Heart left ventricle (tissue), 16 donors: Measurements from ENCODE around the gene S100A16. TPM values are rescaled to one million over a fixed set of nuclear protein-coding genes. Genes with fewer than 3 reads are reported as not detected.
A peak's percentile ranks its signal among the peaks of the same experiment; 100 is the strongest.

Source experiments
- ATAC-seq, 4 donors: fragments of 200-7000 bp; cut with Tn5 transposase; one replicate each; pipeline ENCODE4 v1.9.1; 2020 to 2022; ENCODE audit warnings: moderate library complexity in 4 of 4, mild to moderate bottlenecking in 3 of 4, moderate number of reproducible peaks in 1 of 4
- DNase-seq, 5 donors: peaks; one replicate each; pipeline ENCODE4 v3.0.0-alpha.2; 2020
- H3K27ac ChIP-seq, 12 donors: fragments of 200-600 bp; sonication (generic) in 4 of 12; one replicate each; pipeline versions ENCODE4 v1.5.0 to v1.8.0; 2016 to 2022; ENCODE audit warnings: mild to moderate bottlenecking in 2 of 12
- H3K27me3 ChIP-seq, 9 donors: fragments of 200-600 bp; sonication (generic) in 2 of 9; one replicate each; pipeline versions ENCODE4 v1.5.1 to v1.8.0; 2016 to 2022; ENCODE audit warnings: mild to moderate bottlenecking in 3 of 9
- H3K36me3 ChIP-seq, 9 donors: fragments of 200-600 bp; sonication (generic) in 2 of 9; one replicate each; pipeline versions ENCODE4 v1.5.0 to v1.8.0; 2018 to 2022; ENCODE audit warnings: mild to moderate bottlenecking in 2 of 9
- H3K4me1 ChIP-seq, 12 donors: fragments of 200-600 bp; sonication (generic) in 4 of 12; one replicate each; pipeline versions ENCODE4 v1.5.0 to v1.8.0; 2016 to 2022; ENCODE audit warnings: mild to moderate bottlenecking in 3 of 12
- H3K4me3 ChIP-seq, 12 donors: fragments of 200-600 bp; sonication (generic) in 4 of 12; one replicate each; pipeline versions ENCODE4 v1.5.0 to v1.8.0; 2017 to 2022; ENCODE audit warnings: mild to moderate bottlenecking in 9 of 12, moderate library complexity in 4 of 12
- H3K9me3 ChIP-seq, 12 donors: fragments of 200-600 bp; sonication (generic) in 4 of 12; one replicate each; pipeline versions ENCODE4 v1.5.0 to v1.8.0; 2016 to 2022; ENCODE audit warnings: mild to moderate bottlenecking in 1 of 12
- POLR2A ChIP-seq, 2 donors: fragments of 450-650 bp; IDR thresholded peaks; one replicate each; pipeline ENCODE4 v1.6.1; 2017; ENCODE audit warnings: antibody characterized with exemption in 2 of 2, mild to moderate bottlenecking in 2 of 2, moderate library complexity in 2 of 2
- WGBS, 4 donors: extraction: QIAGEN DNeasy Blood & Tissue Kit in 2 of 4; methylation state at CpG; one replicate each; pipeline versions ENCODE4 v1.1.5 to v1.1.7; 2013 to 2018; 5-methylcytosine and 5-hydroxymethylcytosine counted together
- intact Hi-C, 10 donors: fragments of 100-400 bp; cut with DNase I; formaldehyde crosslinking; loops; one replicate each; pipeline versions ENCODE4 v1.11.1 to v1.14.2; 2022
- polyA plus RNA-seq, 2 donors: library from polyadenylated mRNA; stranded (reverse); fragments of 200-250 nt; gene quantifications; one replicate each; pipeline ENCODE4 v1.2.3, GENCODE V29; 2013
- total RNA-seq, 9 donors: library from RNA; depleted of rRNA in 2 of 9; stranded (reverse); fragments of >200 nt in 2 of 9; fragmentation: NEBNext Ultra II Directional in 3 of 9; extraction: Animal tissue kit (Norgen Biotek cat#: 25700) in 3 of 9; gene quantifications; one replicate each; pipeline versions ENCODE4 v1.1.0 to v1.2.4, GENCODE V29; 2016 to 2023
- TF ChIP-seq, protein P1 (sequence below), 12 donors: fragments of 200-600 bp; sonication (generic) in 4 of 12; IDR thresholded peaks; one replicate each; pipeline versions ENCODE4 v1.5.0 to v1.8.0; 2018 to 2022; ENCODE audit warnings: antibody characterized with exemption in 12 of 12, mild to moderate bottlenecking in 5 of 12
- donor health status: ischemic (EF 13 %, LVEDD 7.1; RV severe dilation, severe dysfunction).
- donor health status: healthy with polysubstance abuse.
- donor health status: DM: no; HTN: yes; CAD: no.
- donor health status: DM: no; HTN: no; CAD: no.
- donor health status: ischemic (EF 25% LVEDD 6.9; RV normal size, moderate dysfunction).
- donor health status: ischemic (EF 25% LVEDD 5.7; RV mildly dilated, moderate dysfunction).
- donor health status: healthy.
- donor health status: DM: yes; HTN: yes; CAD: no.
- donor health status: ischemic (EF 35%, LVEDD 5.7; RV mildly dilated, moderate dysfunction).
- donor health status: nonischemic (EF 11% LVEDD 7.7; RV severe dilation, severe dysfunction).
- donor health status: DM: yes; HTN: yes; CAD: no.
- donor health status: PGD.
- donor health status: ischemic (EF 29% LVEDD 5.4; RV normal size, mild dysfunction).
- donor health status: nonischemic (EF 23%, LVEDD 6.1; RV moderate dilation, normal function).

Gene S100A16
- total and polyA plus RNA-seq, 11 donors = 37.2 to 233 (median 70.3) TPM

DNA sequence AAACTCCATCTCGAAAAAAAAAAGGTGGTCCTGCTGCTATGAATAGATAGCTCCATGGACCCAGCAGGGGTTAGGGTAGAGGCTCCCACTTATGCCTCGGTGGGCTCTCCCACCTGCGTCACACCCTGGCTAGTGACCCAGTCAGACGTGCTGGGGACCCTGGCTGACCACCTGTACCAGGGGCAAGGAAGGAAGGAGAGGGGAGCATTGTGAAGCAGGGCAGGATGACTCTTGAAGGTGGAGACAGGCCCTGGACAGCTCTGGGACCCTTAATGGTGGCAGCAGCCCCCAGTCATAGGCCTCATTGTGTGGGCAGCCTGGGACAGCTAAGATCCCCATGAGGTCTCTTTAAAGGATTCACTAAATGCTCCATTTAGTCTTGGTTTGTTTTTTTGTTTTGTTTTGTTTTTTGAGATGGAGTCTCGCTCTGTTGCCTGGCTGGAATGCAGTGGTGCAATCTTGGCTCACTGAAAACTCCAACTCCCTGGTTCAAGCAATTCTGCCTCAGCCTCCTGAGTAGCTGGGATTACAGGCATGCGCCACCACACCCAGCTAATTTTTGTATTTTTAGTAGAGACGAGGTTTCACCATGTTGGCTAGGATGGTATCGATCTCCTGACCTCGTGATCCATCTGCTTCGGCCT, 35.2 kb upstream of the S100A16 start:
- WGBS, 4 donors = 79 to 88% (median 83%) methylated on average over 10 of the region's 10 CpGs
- intact Hi-C loops = no loop called here
- Histone ChIP-seq H3K27me3 (no peaks in the 10 kb centered on the region), H3K27ac (peak overlapping the region in 2 of 12 donors; percentile 17 to 77), H3K9me3 (no peaks in the 10 kb centered on the region), H3K4me3 (no peak overlapping the region), H3K36me3 (peaks cover 0 to 45% (median 37%) of the 10 kb centered on the region in 9 donors), H3K4me1 (peaks cover 0 to 56% (median 22%) of the 10 kb centered on the region in 12 donors)
- ATAC-seq = peak in 2 of 4 donors; percentile 11 to 19
- DNase-seq = no peak
- TF ChIP-seq, protein P1, sequence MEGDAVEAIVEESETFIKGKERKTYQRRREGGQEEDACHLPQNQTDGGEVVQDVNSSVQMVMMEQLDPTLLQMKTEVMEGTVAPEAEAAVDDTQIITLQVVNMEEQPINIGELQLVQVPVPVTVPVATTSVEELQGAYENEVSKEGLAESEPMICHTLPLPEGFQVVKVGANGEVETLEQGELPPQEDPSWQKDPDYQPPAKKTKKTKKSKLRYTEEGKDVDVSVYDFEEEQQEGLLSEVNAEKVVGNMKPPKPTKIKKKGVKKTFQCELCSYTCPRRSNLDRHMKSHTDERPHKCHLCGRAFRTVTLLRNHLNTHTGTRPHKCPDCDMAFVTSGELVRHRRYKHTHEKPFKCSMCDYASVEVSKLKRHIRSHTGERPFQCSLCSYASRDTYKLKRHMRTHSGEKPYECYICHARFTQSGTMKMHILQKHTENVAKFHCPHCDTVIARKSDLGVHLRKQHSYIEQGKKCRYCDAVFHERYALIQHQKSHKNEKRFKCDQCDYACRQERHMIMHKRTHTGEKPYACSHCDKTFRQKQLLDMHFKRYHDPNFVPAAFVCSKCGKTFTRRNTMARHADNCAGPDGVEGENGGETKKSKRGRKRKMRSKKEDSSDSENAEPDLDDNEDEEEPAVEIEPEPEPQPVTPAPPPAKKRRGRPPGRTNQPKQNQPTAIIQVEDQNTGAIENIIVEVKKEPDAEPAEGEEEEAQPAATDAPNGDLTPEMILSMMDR (IDR thresholded peaks at IDR 0.05) = no peak
- no peak for TF ChIP-seq POLR2A (IDR thresholded peaks at IDR 0.05)

DNA sequence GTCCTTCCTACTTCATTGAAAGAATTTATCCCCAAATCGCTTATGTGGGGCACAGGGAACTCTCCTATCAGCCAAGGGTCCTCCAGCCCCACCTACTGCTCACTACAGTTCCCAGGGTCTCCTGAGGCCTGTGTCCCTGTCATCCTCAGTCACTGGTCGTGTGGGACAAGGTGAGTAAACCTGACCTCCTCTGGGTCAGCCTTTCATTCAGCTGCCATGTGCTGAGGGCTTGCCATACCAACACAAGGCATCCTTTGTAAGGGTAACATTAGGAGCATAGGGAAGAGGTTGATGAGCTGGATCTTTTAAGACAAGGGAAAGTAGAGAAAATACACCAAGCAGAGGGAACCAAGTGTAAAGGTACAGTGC, 34.4 kb upstream of the S100A16 start:
- intact Hi-C loops = no loop called here
- ATAC-seq (peak in 3 of 4 donors; percentile 9 to 29 (median 17)), DNase-seq (no peak)
- Histone ChIP-seq H3K9me3 (no peaks in the 10 kb centered on the region), H3K27ac (peak overlapping the region in 5 of 12 donors; percentile 8 to 77 (median 22)), H3K4me1 (peaks cover 0 to 53% (median 25%) of the 10 kb centered on the region in 12 donors), H3K27me3 (no peaks in the 10 kb centered on the region), H3K4me3 (no peak overlapping the region), H3K36me3 (peaks cover 0 to 52% (median 45%) of the 10 kb centered on the region in 9 donors)
- WGBS, 4 donors = 48 to 66% (median 53%) methylated on average over 2 of the region's 2 CpGs
- no peak for TF ChIP-seq POLR2A (IDR thresholded peaks at IDR 0.05)
- TF ChIP-seq, protein P1 (IDR thresholded peaks at IDR 0.05) = no peak

DNA sequence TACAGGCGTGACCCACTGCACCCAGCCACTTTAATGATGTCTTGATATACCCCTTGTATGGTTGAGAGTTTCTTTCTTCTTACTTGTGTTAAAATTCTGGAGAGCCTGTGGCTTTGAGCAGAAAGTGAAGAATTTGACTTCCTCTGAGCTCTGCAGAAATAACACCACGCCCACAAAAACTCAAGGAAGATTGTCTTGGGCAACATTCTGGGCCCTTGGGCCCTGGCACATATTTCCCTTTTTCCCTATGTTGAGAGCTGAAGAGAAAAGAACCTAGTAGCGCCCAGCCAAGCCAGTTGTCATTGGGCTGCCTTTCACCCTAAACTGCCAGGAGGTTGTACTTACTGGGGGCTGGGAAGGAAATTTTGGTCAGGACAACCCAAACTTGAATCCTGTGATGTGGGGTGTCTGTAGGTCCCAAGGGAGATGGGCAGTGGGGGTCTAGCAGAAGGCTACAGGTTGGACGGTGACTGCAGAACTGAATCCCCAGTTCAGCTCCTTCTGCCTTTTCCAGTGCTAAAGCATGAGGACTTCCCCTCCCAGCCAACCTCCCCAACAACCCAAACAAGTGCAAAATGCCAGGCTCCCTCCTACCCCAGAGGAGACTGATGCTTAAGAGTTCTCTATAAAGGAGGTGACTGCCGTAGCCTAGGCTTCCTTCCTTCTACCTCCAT, 33.9 kb upstream of the S100A16 start:
- DNase-seq (no peak), ATAC-seq (peak in 3 of 4 donors; percentile 2 to 18 (median 2))
- WGBS, 4 donors = 84 to 88% (median 85%) methylated on average over 5 of the region's 5 CpGs
- no peak overlapping the region for H3K4me3 ChIP-seq
- H3K36me3 ChIP-seq = peaks cover 0 to 58% (median 50%) of the 10 kb centered on the region in 9 donors
- H3K4me1 ChIP-seq = peaks cover 0 to 52% (median 29%) of the 10 kb centered on the region in 12 donors
- intact Hi-C loops = no loop called here
- TF ChIP-seq, protein P1 (IDR thresholded peaks at IDR 0.05) = no peak
- no peak for TF ChIP-seq POLR2A (IDR thresholded peaks at IDR 0.05)
- no peaks in the 10 kb centered on the region for H3K27me3 ChIP-seq
- no peaks in the 10 kb centered on the region for H3K9me3 ChIP-seq
- H3K27ac ChIP-seq = peak overlapping the region in 4 of 12 donors; percentile 11 to 77 (median 23)

DNA sequence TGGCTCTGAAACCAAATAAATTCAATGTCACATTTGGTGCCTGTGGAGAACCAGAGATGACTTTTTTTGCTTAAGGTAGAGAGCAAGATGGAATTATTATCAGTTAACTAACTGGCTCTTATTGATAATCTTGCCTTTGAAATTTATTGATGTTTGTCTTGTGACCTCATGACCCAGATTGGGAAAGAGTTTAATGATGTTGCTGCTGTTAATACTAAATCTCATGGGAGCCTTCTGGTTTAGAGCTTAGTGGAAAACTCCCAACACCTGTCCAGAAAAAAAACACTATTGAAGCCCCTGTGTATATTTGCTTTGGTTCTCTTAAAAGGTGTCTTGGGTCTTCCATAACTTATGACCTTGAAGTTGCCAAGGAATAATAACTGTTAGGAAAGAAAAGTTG, 30.9 kb upstream of the S100A16 start:
- no peak for TF ChIP-seq POLR2A (IDR thresholded peaks at IDR 0.05)
- TF ChIP-seq, protein P1 (IDR thresholded peaks at IDR 0.05) = no peak
- ATAC-seq (no peak), DNase-seq (no peak)
- Histone ChIP-seq H3K4me3 (no peak overlapping the region), H3K9me3 (no peaks in the 10 kb centered on the region), H3K27me3 (no peaks in the 10 kb centered on the region), H3K27ac (peak overlapping the region in 9 of 12 donors; percentile 9 to 61 (median 36)), H3K36me3 (peaks cover 0 to 88% (median 80%) of the 10 kb centered on the region in 9 donors), H3K4me1 (peaks cover 4 to 62% (median 49%) of the 10 kb centered on the region in 12 donors)
- intact Hi-C loops = no loop called here
